Endothelial cell of umbilical vein (primary cell): Measurements from ENCODE around the gene MARF1. TPM values are rescaled to one million over a fixed set of nuclear protein-coding genes. Genes with fewer than 3 reads are reported as not detected.

Source experiments
- BruUV-seq: library from RNA; stranded (reverse); fragments of 400-500 nt; replicated peaks from 2 replicates; lab custom pipeline; 2021; lab: Mats Ljungman, UMichigan
- CTCF ChIA-PET: fragments of 300-600, 350-600 bp; sonication (Branson Sonifier 250); formaldehyde crosslinking; loops from one replicate; lab custom pipeline; 2021; ENCODE audit warnings: antibody characterized with exemption, inconsistent platforms; lab: Charles Lee
- POLR2A ChIA-PET: fragments of 300-600, 350-600 bp; sonication (Branson Sonifier 250); formaldehyde crosslinking; loops from one replicate; lab custom pipeline; 2021; ENCODE audit warnings: antibody characterized with exemption, inconsistent platforms; lab: Charles Lee
- DNase-seq: peaks from one replicate; pipeline ENCODE4 v3.0.0-alpha.2; 2011; ENCODE audit warnings: low read depth, low spot score
- FAIRE-seq: peaks from 2 replicates; lab custom pipeline; 2011; peaks lifted over from hg19 to GRCh38; lab: Jason Lieb, UNC
- H2AFZ ChIP-seq: 2 replicates; pipeline ENCODE4 v1.6.0; 2012; ENCODE audit warnings: low read depth, low read length, control low read depth, inconsistent platforms
- H3K27ac ChIP-seq: 2 replicates; pipeline ENCODE4 v1.5.1; 2011; ENCODE audit warnings: low read depth, mild to moderate bottlenecking, control low read depth, low read length, moderate library complexity; ENCODE audit not compliant: insufficient read depth
- H3K27me3 ChIP-seq, 2 experiments: 2 replicates each; pipeline versions ENCODE4 v1.6.0 to v1.6.1; 2011; ENCODE audit warnings: low read length in 2 of 2, mixed read lengths in 1 of 2; ENCODE audit not compliant: control insufficient read depth in 2 of 2, insufficient read depth in 2 of 2
- H3K36me3 ChIP-seq, 2 experiments: 2 replicates in 1 of 2; 3 replicates in 1 of 2; pipeline ENCODE4 v1.5.1; 2011; ENCODE audit warnings: low read length in 2 of 2, mild to moderate bottlenecking in 1 of 2, moderate library complexity in 1 of 2; ENCODE audit not compliant: control insufficient read depth in 2 of 2, insufficient read depth in 2 of 2; ENCODE audit errors: extremely low read depth in 1 of 2
- H3K4me1 ChIP-seq: 3 replicates; pipeline ENCODE4 v1.5.1; 2011; ENCODE audit warnings: mild to moderate bottlenecking, low read length; ENCODE audit not compliant: control insufficient read depth, insufficient read depth; ENCODE audit errors: extremely low read depth
- H3K4me2 ChIP-seq: 2 replicates; pipeline ENCODE4 v1.6.1; 2011; ENCODE audit warnings: low read length, control low read depth, mixed read lengths; ENCODE audit not compliant: insufficient read depth
- H3K4me3 ChIP-seq, 3 experiments: fragments of 200-600 bp in 1 of 3; sonication (generic), shearing (Covaris generic) in 1 of 3; replicated peaks in 1 of 3; 2 replicates each; pipeline ENCODE4 v1.5.1; 2011 to 2016; ENCODE audit warnings: control low read depth in 3 of 3, low read length in 3 of 3, mild to moderate bottlenecking in 2 of 3, inconsistent platforms in 1 of 3, low read depth in 1 of 3, moderate library complexity in 1 of 3; ENCODE audit not compliant: insufficient read depth in 1 of 3
- H3K79me2 ChIP-seq: 2 replicates; pipeline ENCODE4 v1.6.0; 2012; ENCODE audit warnings: low read length, inconsistent platforms; ENCODE audit not compliant: control insufficient read depth, insufficient read depth
- H3K9ac ChIP-seq: replicated peaks from 2 replicates; pipeline ENCODE3; 2011; ENCODE audit warnings: low read length, control low read depth; ENCODE audit not compliant: insufficient read depth; ENCODE audit errors: extremely low read depth
- H3K9me1 ChIP-seq: replicated peaks from 3 replicates; pipeline ENCODE4 v1.6.0; 2011; ENCODE audit warnings: mild to moderate bottlenecking, low read length; ENCODE audit not compliant: control insufficient read depth, insufficient read depth; ENCODE audit errors: extremely low read depth
- H3K9me3 ChIP-seq: replicated peaks from 2 replicates; pipeline ENCODE4 v1.5.1; 2012; ENCODE audit warnings: low read length, inconsistent platforms; ENCODE audit not compliant: control insufficient read depth, insufficient read depth
- H4K20me1 ChIP-seq: replicated peaks from 2 replicates; pipeline ENCODE3; 2011; ENCODE audit warnings: mild to moderate bottlenecking, low read length; ENCODE audit not compliant: control insufficient read depth, insufficient read depth; ENCODE audit errors: extremely low read depth
- EZH2 ChIP-seq: IDR thresholded peaks from 2 replicates; pipeline ENCODE4 v1.6.1; 2012; ENCODE audit warnings: borderline replicate concordance, low read depth, mild to moderate bottlenecking, moderate library complexity, low read length, inconsistent platforms; ENCODE audit not compliant: severe bottlenecking
- FOS ChIP-seq: IDR thresholded peaks from 2 replicates; pipeline ENCODE4 v1.6.1; 2011; ENCODE audit warnings: mild to moderate bottlenecking, low read length, moderate library complexity, borderline replicate concordance; ENCODE audit not compliant: insufficient read depth
- GATA2 ChIP-seq: IDR thresholded peaks from 2 replicates; pipeline ENCODE4 v1.7.0; 2011; ENCODE audit warnings: low read depth, mild to moderate bottlenecking, moderate library complexity, mixed read lengths, low read length; ENCODE audit not compliant: insufficient read length, insufficient read depth
- JUN ChIP-seq: IDR thresholded peaks from 2 replicates; pipeline ENCODE4 v1.6.1; 2011; ENCODE audit warnings: borderline replicate concordance, low read depth; ENCODE audit not compliant: insufficient read length, insufficient read depth
- MYC ChIP-seq: IDR thresholded peaks from one replicate; pipeline ENCODE4 v1.6.1; 2011; ENCODE audit warnings: mild to moderate bottlenecking, low read depth, low read length
- POLR2A ChIP-seq: IDR thresholded peaks from 2 replicates; pipeline ENCODE4 v1.6.1; 2012; ENCODE audit warnings: low read depth, mild to moderate bottlenecking, control low read depth, low read length
- POLR2AphosphoS5 ChIP-seq: IDR thresholded peaks from 2 replicates; pipeline ENCODE4 v1.6.1; 2012; ENCODE audit warnings: low read depth, mild to moderate bottlenecking, control low read depth, low read length, moderate library complexity; ENCODE audit not compliant: insufficient read depth
- dilution Hi-C: fragments of 300-500 bp; cut with MboI; formaldehyde crosslinking; loops from one replicate; pipeline ENCODE4 v1.15.0; 2019; ENCODE audit warnings: low sequenced_read_pairs; ENCODE audit not compliant: extremely low pct_ligation_motif_present
- intact Hi-C: fragments of 100-400 bp; cut with micrococcal nuclease; formaldehyde crosslinking; loops from one replicate; pipeline ENCODE4 v1.10.0; 2022
- polyA plus RNA-seq, 4 experiments: library from polyadenylated mRNA; depleted of rRNA in 3 of 4; stranded (reverse) in 3 of 4; unstranded in 1 of 4; fragments of >200 nt; gene quantifications; 2 replicates each; pipeline versions ENCODE4 v1.2.1 to v1.2.3, GENCODE V29; 2011 to 2012; ENCODE audit warnings: missing spikeins in 1 of 4
- total RNA-seq: library from RNA; stranded (reverse); gene quantifications from 2 replicates; pipeline ENCODE4 v1.2.3, GENCODE V29; 2021
- TF ChIP-seq, protein P1 (sequence below), 2 donors: IDR thresholded peaks; 1 replicate in 1 of 2; 2 replicates in 1 of 2; pipeline ENCODE4 v1.5.1; 2011; ENCODE audit warnings: low read length in 2 of 2, mild to moderate bottlenecking in 2 of 2, moderate library complexity in 2 of 2, control low read depth in 1 of 2, inconsistent platforms in 1 of 2, low read depth in 1 of 2; ENCODE audit not compliant: insufficient read depth in 1 of 2; ENCODE audit errors: extremely low read depth in 1 of 2
- TF ChIP-seq, protein P2 (sequence below): IDR thresholded peaks from 2 replicates; pipeline ENCODE4 v1.6.1; 2011; ENCODE audit not compliant: insufficient read depth, insufficient read length

The MARF1 gene
- total and polyA plus RNA-seq, 2 donors (not counting 3 experiments of a cell fraction or from before 2014, with no cell fraction given): 14.6 to 58.5 TPM

DNA sequence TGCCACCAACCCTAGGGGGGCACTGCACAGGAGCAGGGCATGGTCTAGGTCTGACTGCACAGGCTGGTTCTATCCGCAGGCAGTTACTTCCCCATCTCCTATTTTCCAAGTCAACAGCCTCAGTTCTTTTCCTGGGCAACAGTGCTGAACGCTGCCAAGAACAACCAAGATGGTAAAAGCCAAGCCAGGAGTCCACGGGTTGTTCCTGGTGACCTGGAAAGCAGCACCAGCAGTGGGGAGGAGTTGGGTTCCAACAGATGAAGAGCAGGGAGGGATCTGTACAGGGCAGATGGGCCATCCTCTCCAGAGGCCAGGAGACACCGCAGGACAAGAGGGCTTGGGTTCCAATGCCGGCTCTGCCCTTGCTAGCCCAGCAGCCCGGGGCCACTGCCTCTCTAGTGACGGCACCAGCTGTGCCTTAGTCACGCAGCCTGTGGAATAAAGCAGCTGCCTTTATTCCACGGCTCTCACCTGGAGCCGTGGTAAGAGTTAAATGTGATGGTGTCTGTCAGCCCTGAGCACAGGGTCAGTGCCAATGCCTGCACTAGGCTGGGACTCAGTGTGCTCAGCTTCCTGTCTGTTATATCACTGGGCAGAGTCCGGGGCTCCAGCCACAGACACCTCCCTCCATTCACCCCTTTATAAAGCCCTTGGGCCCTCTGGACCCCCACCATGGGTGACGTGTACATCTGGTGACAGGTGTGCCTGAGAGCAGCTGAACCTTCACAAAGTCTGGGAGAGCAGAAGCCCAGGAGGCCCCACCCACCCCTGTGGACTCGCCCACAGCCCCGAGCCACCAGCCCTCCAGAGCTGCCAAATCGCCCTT is 44.9 kb downstream of the MARF1 start:
- BruUV-seq: no TSS peak
- H3K27me3 ChIP-seq: no peaks in the 10 kb centered on the region
- H3K9ac ChIP-seq: no peak overlapping the region
- no peak overlapping the region for H3K27ac ChIP-seq
- no peak for DNase-seq
- no peaks in the 10 kb centered on the region for H4K20me1 ChIP-seq
- POLR2A ChIA-PET: no interaction called here
- H3K9me3 ChIP-seq: no peaks in the 10 kb centered on the region
- peaks cover 8 to 32% of the 10 kb centered on the region in 2 experiments for H3K36me3 ChIP-seq
- H3K79me2 ChIP-seq: no peaks in the 10 kb centered on the region
- no peaks in the 10 kb centered on the region for H3K9me1 ChIP-seq
- intact Hi-C loops (no loop called here), dilution Hi-C loops (no loop called here)
- no peak for FAIRE-seq
- peaks cover 9% of the 10 kb centered on the region for H3K4me1 ChIP-seq
- no peak overlapping the region for H3K4me3 ChIP-seq
- TF ChIP-seq POLR2AphosphoS5 (no peak), JUN (no peak), FOS (no peak), POLR2A (no peak), EZH2 (no peak), GATA2 (no peak), MYC (no peak)
- TF ChIP-seq, protein P1, sequence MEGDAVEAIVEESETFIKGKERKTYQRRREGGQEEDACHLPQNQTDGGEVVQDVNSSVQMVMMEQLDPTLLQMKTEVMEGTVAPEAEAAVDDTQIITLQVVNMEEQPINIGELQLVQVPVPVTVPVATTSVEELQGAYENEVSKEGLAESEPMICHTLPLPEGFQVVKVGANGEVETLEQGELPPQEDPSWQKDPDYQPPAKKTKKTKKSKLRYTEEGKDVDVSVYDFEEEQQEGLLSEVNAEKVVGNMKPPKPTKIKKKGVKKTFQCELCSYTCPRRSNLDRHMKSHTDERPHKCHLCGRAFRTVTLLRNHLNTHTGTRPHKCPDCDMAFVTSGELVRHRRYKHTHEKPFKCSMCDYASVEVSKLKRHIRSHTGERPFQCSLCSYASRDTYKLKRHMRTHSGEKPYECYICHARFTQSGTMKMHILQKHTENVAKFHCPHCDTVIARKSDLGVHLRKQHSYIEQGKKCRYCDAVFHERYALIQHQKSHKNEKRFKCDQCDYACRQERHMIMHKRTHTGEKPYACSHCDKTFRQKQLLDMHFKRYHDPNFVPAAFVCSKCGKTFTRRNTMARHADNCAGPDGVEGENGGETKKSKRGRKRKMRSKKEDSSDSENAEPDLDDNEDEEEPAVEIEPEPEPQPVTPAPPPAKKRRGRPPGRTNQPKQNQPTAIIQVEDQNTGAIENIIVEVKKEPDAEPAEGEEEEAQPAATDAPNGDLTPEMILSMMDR (IDR thresholded peaks at IDR 0.05; ENCODE audit: extremely low read depth in 1 of 2, insufficient read depth in 1 of 2, low read depth in 1 of 2, low read length in 2 of 2): no peak
- TF ChIP-seq, protein P2, sequence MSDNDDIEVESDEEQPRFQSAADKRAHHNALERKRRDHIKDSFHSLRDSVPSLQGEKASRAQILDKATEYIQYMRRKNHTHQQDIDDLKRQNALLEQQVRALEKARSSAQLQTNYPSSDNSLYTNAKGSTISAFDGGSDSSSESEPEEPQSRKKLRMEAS: no peak
- CTCF ChIA-PET: interaction anchor here (0.6 to 1.0 kb wide), 2 partner anchors 50 to 170 kb away, joined by 3 read pairs; no protein-coding TSS in a partner anchor
- H2AFZ ChIP-seq: no peak overlapping the region
- H3K4me2 ChIP-seq: no peak overlapping the region
